PC-3 (cell line): ENCODE data around the gene ENTPD1. TPM values are rescaled to one million over a fixed set of nuclear protein-coding genes. Genes with fewer than 3 reads are reported as not detected.
A peak's percentile ranks its signal among the peaks of the same experiment; 100 is the strongest.
"Not testable (repeated sequence)": the region's sequence is repeated elsewhere in the genome, so short reads cannot be mapped to it uniquely, and the experiment has no call there.

ENCODE experiments used
- ATAC-seq: fragments of 200-7000 bp; cut with Tn5 transposase; 2 replicates; pipeline ENCODE4 v1.9.1; 2020; ENCODE audit warnings: mild to moderate bottlenecking, moderate library complexity
- BruUV-seq: library from RNA; stranded (reverse); fragments of 400-500 nt; replicated peaks from 2 replicates; lab custom pipeline; 2021; lab: Mats Ljungman, UMichigan
- CTCF ChIA-PET: fragments of 300-600 bp; sonication (Branson Sonifier 250); formaldehyde crosslinking; loops from one replicate; lab custom pipeline; 2022; ENCODE audit warnings: antibody characterized with exemption; lab: Charles Lee
- POLR2A ChIA-PET: fragments of 300-600 bp; sonication (Branson Sonifier 250); formaldehyde crosslinking; loops from one replicate; lab custom pipeline; 2022; ENCODE audit warnings: antibody characterized with exemption; ENCODE audit not compliant: unreplicated experiment; lab: Charles Lee
- DNase-seq: peaks from one replicate; pipeline ENCODE4 v3.0.0-alpha.2; 2015
- H2AFZ ChIP-seq: fragments of 300-600 bp; sonication (generic); 2 replicates; pipeline ENCODE4 v1.6.0; 2016; ENCODE audit warnings: antibody characterized with exemption, low read length
- H3F3A ChIP-seq: fragments of 300-600 bp; sonication (generic); one replicate; pipeline ENCODE4 v1.6.0; 2017; ENCODE audit warnings: antibody characterized with exemption, low read length, control low read depth, mild to moderate bottlenecking; ENCODE audit not compliant: unreplicated experiment
- H3K27ac ChIP-seq: fragments of 300-600 bp; sonication (generic); 2 replicates; pipeline ENCODE4 v1.5.1; 2016; ENCODE audit warnings: mild to moderate bottlenecking, low read length
- H3K27me3 ChIP-seq: fragments of 300-600 bp; sonication (generic); 2 replicates; pipeline ENCODE4 v1.6.1; 2016; ENCODE audit warnings: low read length, mixed read lengths
- H3K36me3 ChIP-seq: fragments of 300-600 bp; sonication (generic); 2 replicates; pipeline ENCODE4 v1.6.1; 2016; ENCODE audit warnings: low read depth, mixed run types, low read length, mixed read lengths
- H3K4me1 ChIP-seq: fragments of 300-600 bp; sonication (generic); 2 replicates; pipeline ENCODE4 v1.5.1; 2016; ENCODE audit warnings: low read length; ENCODE audit not compliant: insufficient read depth
- H3K4me2 ChIP-seq: fragments of 300-600 bp; sonication (generic); 2 replicates; pipeline ENCODE4 v1.6.0; 2016; ENCODE audit warnings: low read length
- H3K4me3 ChIP-seq: fragments of 300-600 bp; sonication (generic); 2 replicates; pipeline ENCODE4 v1.5.1; 2016; ENCODE audit warnings: mild to moderate bottlenecking, low read length, mixed read lengths
- H3K79me2 ChIP-seq: fragments of 300-600 bp; sonication (generic); 2 replicates; pipeline ENCODE4 v1.6.1; 2017; ENCODE audit warnings: low read length, mixed read lengths
- H3K9ac ChIP-seq: fragments of 300-600 bp; sonication (generic); 2 replicates; pipeline ENCODE4 v1.6.0; 2016; ENCODE audit warnings: mild to moderate bottlenecking, low read length
- H3K9me2 ChIP-seq: fragments of 300-600 bp; sonication (generic); replicated peaks from 2 replicates; pipeline ENCODE4 v1.6.1; 2016; ENCODE audit warnings: mixed run types, low read length, mixed read lengths
- H3K9me3 ChIP-seq: fragments of 300-600 bp; sonication (generic); 2 replicates; pipeline ENCODE4 v1.6.1; 2016; ENCODE audit warnings: low read length, mixed read lengths
- H4K20me1 ChIP-seq: fragments of 300-600 bp; sonication (generic); 2 replicates; pipeline ENCODE4 v1.6.1; 2016; ENCODE audit warnings: low read length, mixed read lengths
- EZH2 ChIP-seq: fragments of 300-600 bp; sonication (generic); IDR thresholded peaks from one replicate; pipeline ENCODE4 v1.6.1; 2017; ENCODE audit warnings: antibody characterized with exemption, mild to moderate bottlenecking, low read length; ENCODE audit not compliant: unreplicated experiment
- EZH2phosphoT487 ChIP-seq: fragments of 300-600 bp; sonication (generic); IDR thresholded peaks from 2 replicates; pipeline ENCODE4 v1.6.1; 2018; ENCODE audit warnings: mild to moderate bottlenecking, antibody characterized with exemption, low read length, borderline replicate concordance
- intact Hi-C: fragments of 100-400 bp; cut with micrococcal nuclease; formaldehyde crosslinking; loops from 2 replicates; pipeline ENCODE4 v1.9.0; 2023
- total RNA-seq: library from RNA; depleted of rRNA; stranded (reverse); fragments of >200 nt; gene quantifications from 2 replicates; pipeline ENCODE4 v1.2.3, GENCODE V29; 2014
- TF ChIP-seq, protein P1 (sequence below): fragments of 300-600 bp; sonication (generic); conservative IDR thresholded peaks from 2 replicates; pipeline ENCODE4 v1.5.1; 2017; ENCODE audit warnings: antibody characterized with exemption, low read depth, mild to moderate bottlenecking, low read length

ENTPD1 gene
- total RNA-seq, 1 experiment from 2014 or later = not detected

- no peak overlapping the region for H3K4me3 ChIP-seq
- no peaks in the 10 kb centered on the region for H3K27me3 ChIP-seq
- TF ChIP-seq, protein P1, sequence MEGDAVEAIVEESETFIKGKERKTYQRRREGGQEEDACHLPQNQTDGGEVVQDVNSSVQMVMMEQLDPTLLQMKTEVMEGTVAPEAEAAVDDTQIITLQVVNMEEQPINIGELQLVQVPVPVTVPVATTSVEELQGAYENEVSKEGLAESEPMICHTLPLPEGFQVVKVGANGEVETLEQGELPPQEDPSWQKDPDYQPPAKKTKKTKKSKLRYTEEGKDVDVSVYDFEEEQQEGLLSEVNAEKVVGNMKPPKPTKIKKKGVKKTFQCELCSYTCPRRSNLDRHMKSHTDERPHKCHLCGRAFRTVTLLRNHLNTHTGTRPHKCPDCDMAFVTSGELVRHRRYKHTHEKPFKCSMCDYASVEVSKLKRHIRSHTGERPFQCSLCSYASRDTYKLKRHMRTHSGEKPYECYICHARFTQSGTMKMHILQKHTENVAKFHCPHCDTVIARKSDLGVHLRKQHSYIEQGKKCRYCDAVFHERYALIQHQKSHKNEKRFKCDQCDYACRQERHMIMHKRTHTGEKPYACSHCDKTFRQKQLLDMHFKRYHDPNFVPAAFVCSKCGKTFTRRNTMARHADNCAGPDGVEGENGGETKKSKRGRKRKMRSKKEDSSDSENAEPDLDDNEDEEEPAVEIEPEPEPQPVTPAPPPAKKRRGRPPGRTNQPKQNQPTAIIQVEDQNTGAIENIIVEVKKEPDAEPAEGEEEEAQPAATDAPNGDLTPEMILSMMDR = 0 out of 2 replicates have a peak, but pooled peaks have one; percentile 21
- no peak for TF ChIP-seq EZH2phosphoT487
- no peaks in the 10 kb centered on the region for H4K20me1 ChIP-seq
- CTCF ChIA-PET = interaction anchor here (1.0 kb wide), 1 partner anchor 35 kb away, joined by 10 read pairs; the partner anchor contains the start of gene TCTN3
- no peaks in the 10 kb centered on the region for H3K9me3 ChIP-seq
- H3K4me1 ChIP-seq = no peaks in the 10 kb centered on the region
- H3K27ac ChIP-seq = no peak overlapping the region
- DNase-seq (peak; percentile 36), ATAC-seq (no peak)
- H3K9ac ChIP-seq = no peak overlapping the region
- H3K36me3 ChIP-seq = no peaks in the 10 kb centered on the region
- H3K9me2 ChIP-seq = no peaks in the 10 kb centered on the region
- H3F3A ChIP-seq = no peaks in the 10 kb centered on the region
- no peaks in the 10 kb centered on the region for H3K79me2 ChIP-seq
- H3K4me2 ChIP-seq = no peak overlapping the region
- H2AFZ ChIP-seq = no peak overlapping the region
- BruUV-seq = no TSS peak
- POLR2A ChIA-PET = no interaction called here
- intact Hi-C loops = no loop called here
Measured at GRCh38 chr10:95728526-95728925, 27.4 kb upstream of the ENTPD1 start.

DNA sequence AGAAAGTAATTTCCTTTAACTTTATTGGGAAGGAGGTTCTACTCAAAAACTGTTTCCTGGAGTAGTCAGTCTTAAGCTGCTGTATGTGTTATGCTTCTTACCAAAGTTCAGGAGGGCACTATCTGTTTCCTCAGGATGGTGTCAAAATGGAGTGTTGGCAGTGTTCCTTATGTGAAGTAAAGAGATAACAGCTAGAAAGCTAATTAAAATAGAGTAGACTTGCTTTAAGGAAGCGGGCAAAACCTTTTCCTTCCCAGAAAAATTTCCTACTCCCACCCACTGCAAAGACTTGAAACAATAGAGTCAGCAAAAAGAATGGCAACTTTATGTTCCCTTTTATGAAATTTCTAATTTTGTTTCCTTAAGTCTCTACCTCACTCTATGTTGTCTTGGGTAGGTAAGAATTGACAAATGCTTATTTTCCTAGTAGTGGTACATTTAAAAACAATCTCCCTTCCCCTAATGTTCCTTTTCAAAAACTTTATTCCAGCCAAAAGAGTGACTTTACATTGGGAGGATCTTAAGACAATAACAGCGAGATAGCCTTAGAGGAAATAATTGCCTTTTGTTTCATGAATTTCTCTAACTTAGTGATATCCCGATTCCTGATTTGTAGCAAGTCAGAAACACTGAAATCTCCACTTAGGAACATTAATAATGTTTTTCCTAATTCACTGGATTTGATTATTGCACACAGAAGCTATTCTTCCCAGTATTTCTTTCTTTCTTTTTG is 26.5 kb upstream of the ENTPD1 start:
- no peak overlapping the region for H2AFZ ChIP-seq
- no peak overlapping the region for H3K9ac ChIP-seq
- H4K20me1 ChIP-seq = no peaks in the 10 kb centered on the region
- H3K9me2 ChIP-seq = no peaks in the 10 kb centered on the region
- no peak overlapping the region for H3K27ac ChIP-seq
- POLR2A ChIA-PET = no interaction called here
- intact Hi-C loops = no loop called here
- H3K79me2 ChIP-seq = no peaks in the 10 kb centered on the region
- no peak overlapping the region for H3K4me2 ChIP-seq
- TF ChIP-seq EZH2 (no peak), EZH2phosphoT487 (no peak)
- TF ChIP-seq, protein P1 = no peak
- H3K4me3 ChIP-seq = no peak overlapping the region
- H3K27me3 ChIP-seq = no peaks in the 10 kb centered on the region
- no peaks in the 10 kb centered on the region for H3K4me1 ChIP-seq
- H3K9me3 ChIP-seq = no peaks in the 10 kb centered on the region
- H3F3A ChIP-seq = no peaks in the 10 kb centered on the region
- BruUV-seq = no TSS peak
- CTCF ChIA-PET = no interaction called here
- no peaks in the 10 kb centered on the region for H3K36me3 ChIP-seq
- ATAC-seq (no peak), DNase-seq (no peak)

GRCh38 chr10:95730233-95730632 is 25.7 kb upstream of the ENTPD1 start:
- DNase-seq = no peak
- H3K9me3 ChIP-seq = no peaks in the 10 kb centered on the region
- CTCF ChIA-PET = interaction anchor here (1.0 kb wide), 1 partner anchor 37 kb away, joined by 4 read pairs; the partner anchor contains the start of gene TCTN3
- H3K9me2 ChIP-seq = no peaks in the 10 kb centered on the region
- ATAC-seq = no peak
- no peaks in the 10 kb centered on the region for H3F3A ChIP-seq
- no peak overlapping the region for H3K27ac ChIP-seq
- no peaks in the 10 kb centered on the region for H3K4me1 ChIP-seq
- POLR2A ChIA-PET = no interaction called here
- TF ChIP-seq EZH2 (no peak), EZH2phosphoT487 (no peak)
- TF ChIP-seq, protein P1 = no peak
- no peak overlapping the region for H3K4me3 ChIP-seq
- BruUV-seq = no TSS peak
- H2AFZ ChIP-seq = no peak overlapping the region
- no peaks in the 10 kb centered on the region for H3K79me2 ChIP-seq
- no peaks in the 10 kb centered on the region for H3K27me3 ChIP-seq
- H3K9ac ChIP-seq = no peak overlapping the region
- intact Hi-C loops = no loop called here
- H3K36me3 ChIP-seq = no peaks in the 10 kb centered on the region
- H4K20me1 ChIP-seq = no peaks in the 10 kb centered on the region
- no peak overlapping the region for H3K4me2 ChIP-seq

DNA sequence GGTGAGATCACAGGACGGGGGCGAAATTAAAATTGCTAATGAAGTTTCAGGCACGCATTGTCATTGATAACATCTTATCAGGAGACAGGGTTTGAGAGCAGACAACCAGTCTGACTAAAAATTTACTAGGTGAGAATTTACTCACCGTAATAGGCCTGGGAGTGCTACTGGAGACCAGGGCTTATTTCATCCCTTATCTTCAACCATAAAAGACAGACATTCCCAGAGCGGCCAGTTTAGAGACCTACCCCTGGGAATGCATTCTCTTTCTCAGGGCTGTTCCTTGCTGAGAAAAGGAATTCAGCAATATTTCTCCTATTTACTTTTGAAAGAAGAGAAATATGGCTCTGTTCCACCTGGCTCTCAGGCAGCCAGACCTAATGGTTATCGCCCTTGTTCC is 23.1 kb upstream of the ENTPD1 start:
- H4K20me1 ChIP-seq, DNase-seq, H3K27ac ChIP-seq, CTCF ChIA-PET, intact Hi-C loops, H3K9ac ChIP-seq, H3K9me2 ChIP-seq, H3K79me2 ChIP-seq, H3K9me3 ChIP-seq, H2AFZ ChIP-seq, H3K4me2 ChIP-seq, H3K36me3 ChIP-seq, H3K27me3 ChIP-seq, H3K4me3 ChIP-seq, H3F3A ChIP-seq, H3K4me1 ChIP-seq, POLR2A ChIA-PET, ATAC-seq, BruUV-seq: not testable (repeated sequence)
